Measurements from ENCODE around the gene SLC6A18.

Gene SLC6A18

GRCh38 chr5:1205255-1206180, 19.7 kb upstream of the SLC6A18 start:
- Histone ChIP-seq H3K9me2 (replicated peaks; ENCODE audit: control insufficient read depth, low read length) (no peaks in the 10 kb centered on the region), H4K20me1 (ENCODE audit: control insufficient read depth, insufficient read depth, low read depth, low read length) (no peaks in the 10 kb centered on the region), H3K4me2 (ENCODE audit: low read length) (no peak overlapping the region), H3K4me1 (ENCODE audit: control insufficient read depth, low read length) (no peaks in the 10 kb centered on the region), H3K27ac (ENCODE audit: low read depth, low read length) (no peak overlapping the region), H3K4me3 (ENCODE audit: low read length) (no peak overlapping the region), H3F3A (ENCODE audit: control insufficient read depth, insufficient read depth) (no peaks in the 10 kb centered on the region), H3K79me2 (ENCODE audit: control insufficient read depth, low read length) (no peaks in the 10 kb centered on the region), H3K27me3 (ENCODE audit: control insufficient read depth, low read length) (no peaks in the 10 kb centered on the region), H3K9me3 (ENCODE audit: control insufficient read depth, insufficient read depth, low read length) (no peaks in the 10 kb centered on the region), H3K36me3 (ENCODE audit: control insufficient read depth, low read length) (no peaks in the 10 kb centered on the region)
- TF ChIP-seq CTCF (IDR thresholded peaks at IDR 0.05; ENCODE audit: low read depth, low read length, poor library complexity, severe bottlenecking) (no peak), EZH2phosphoT487 (IDR thresholded peaks at IDR 0.05; ENCODE audit: borderline replicate concordance, low read length) (no peak)

- no peaks in the 10 kb centered on the region for H3K27me3 ChIP-seq (ENCODE audit: control insufficient read depth, low read length)
- no peaks in the 10 kb centered on the region for H3K36me3 ChIP-seq (ENCODE audit: control insufficient read depth, low read length)
- H4K20me1 ChIP-seq (ENCODE audit: control insufficient read depth, insufficient read depth, low read depth, low read length), result no peaks in the 10 kb centered on the region
These were observed 18.4 kb upstream of the SLC6A18 start for GRCh38 chr5:1206521-1207412.

GRCh38 chr5:1207555-1207954, 17.6 kb upstream of the SLC6A18 start:
- H3K9me2 ChIP-seq (replicated peaks; ENCODE audit: control insufficient read depth, low read length), result no peaks in the 10 kb centered on the region
- H3K9me3 ChIP-seq (ENCODE audit: control insufficient read depth, insufficient read depth, low read length), result peaks cover 5% of the 10 kb centered on the region; the same call in 1 of the 2 replicates
- no peaks in the 10 kb centered on the region for H3K27me3 ChIP-seq (ENCODE audit: control insufficient read depth, low read length)
- no peaks in the 10 kb centered on the region for H3K4me1 ChIP-seq (ENCODE audit: control insufficient read depth, low read length)
- no peaks in the 10 kb centered on the region for H3F3A ChIP-seq (ENCODE audit: control insufficient read depth, insufficient read depth)
- no peaks in the 10 kb centered on the region for H3K36me3 ChIP-seq (ENCODE audit: control insufficient read depth, low read length)
- no peak overlapping the region for H3K4me2 ChIP-seq (ENCODE audit: low read length)
- no peaks in the 10 kb centered on the region for H4K20me1 ChIP-seq (ENCODE audit: control insufficient read depth, insufficient read depth, low read depth, low read length)
- no peak overlapping the region for H3K4me3 ChIP-seq (ENCODE audit: low read length)
- no peaks in the 10 kb centered on the region for H3K79me2 ChIP-seq (ENCODE audit: control insufficient read depth, low read length)
- TF ChIP-seq CTCF (IDR thresholded peaks at IDR 0.05; ENCODE audit: low read depth, low read length, poor library complexity, severe bottlenecking) (no peak), EZH2phosphoT487 (IDR thresholded peaks at IDR 0.05; ENCODE audit: borderline replicate concordance, low read length) (no peak)
- no peak overlapping the region for H3K27ac ChIP-seq (ENCODE audit: low read depth, low read length)

More at GRCh38 chr5:1206521-1207412, 18.4 kb upstream of the SLC6A18 start:
- H3K4me1 ChIP-seq (ENCODE audit: control insufficient read depth, low read length), result no peaks in the 10 kb centered on the region
- no peaks in the 10 kb centered on the region for H3K79me2 ChIP-seq (ENCODE audit: control insufficient read depth, low read length)
- H3K4me2 ChIP-seq (ENCODE audit: low read length), result no peak overlapping the region
- H3F3A ChIP-seq (ENCODE audit: control insufficient read depth, insufficient read depth), result no peaks in the 10 kb centered on the region
- H3K9me3 ChIP-seq (ENCODE audit: control insufficient read depth, insufficient read depth, low read length), result peaks cover under 1% of the 10 kb centered on the region; the same call in 1 of the 2 replicates
- no peak overlapping the region for H3K27ac ChIP-seq (ENCODE audit: low read depth, low read length)
- no peaks in the 10 kb centered on the region for H3K9me2 ChIP-seq (replicated peaks; ENCODE audit: control insufficient read depth, low read length)
- no peak overlapping the region for H3K4me3 ChIP-seq (ENCODE audit: low read length)
- TF ChIP-seq CTCF (IDR thresholded peaks at IDR 0.05; ENCODE audit: low read depth, low read length, poor library complexity, severe bottlenecking) (no peak), EZH2phosphoT487 (IDR thresholded peaks at IDR 0.05; ENCODE audit: borderline replicate concordance, low read length) (no peak)
